ENCODE measurements around the gene GBX2. TPM values are rescaled to one million over a fixed set of nuclear protein-coding genes. Genes with fewer than 3 reads are reported as not detected.
A peak's percentile ranks its signal among the peaks of the same experiment; 100 is the strongest.

GBX2 gene
- total and polyA plus RNA-seq, 2 of the 13 experiments (the other 11 are each of a cell fraction or from before 2014, with no cell fraction given), result not detected

DNA sequence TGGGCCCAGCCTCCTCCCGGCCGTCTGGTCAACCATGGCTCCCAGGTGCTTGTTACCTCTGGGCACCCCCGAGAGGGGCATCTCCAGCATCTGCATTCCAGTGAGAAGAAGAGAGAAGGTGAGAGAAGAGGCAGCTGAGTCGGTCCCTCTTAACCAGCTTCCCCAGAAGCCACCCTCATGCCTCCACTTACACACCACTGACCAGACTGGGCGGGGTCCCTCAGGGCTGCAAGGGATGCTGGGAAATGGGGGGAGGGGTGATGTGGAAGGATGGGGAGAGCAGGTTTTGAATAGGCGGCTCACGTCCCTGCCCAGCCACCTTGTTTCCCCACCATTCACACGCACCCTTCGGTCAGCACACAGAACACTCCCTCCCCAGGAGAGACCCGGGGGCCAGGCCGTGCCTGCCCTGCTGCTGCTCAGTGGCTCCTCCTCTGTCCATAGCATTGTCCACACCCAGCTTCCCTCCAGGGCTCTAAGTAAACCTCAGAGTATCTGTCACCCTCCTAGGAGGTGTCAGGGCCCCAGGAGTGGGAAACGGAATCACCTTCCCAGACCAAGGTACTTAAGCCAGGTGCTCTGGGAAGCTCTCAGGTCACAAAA, 34.7 kb downstream of the GBX2 start (continued):
- TF ChIP-seq HIVEP1 (CRISPR knock-in tag; IDR thresholded peaks at IDR 0.05) (no peak), SRSF9 (IDR thresholded peaks at IDR 0.05; ENCODE audit: borderline replicate concordance, insufficient read depth, low read depth, low read length, poor library complexity, severe bottlenecking) (no peak), NAIF1 (CRISPR knock-in tag; IDR thresholded peaks at IDR 0.05; ENCODE audit: borderline replicate concordance) (no peak), ZNF7 (CRISPR knock-in tag; IDR thresholded peaks at IDR 0.05) (no peak)
- TF ChIP-seq, protein P1, sequence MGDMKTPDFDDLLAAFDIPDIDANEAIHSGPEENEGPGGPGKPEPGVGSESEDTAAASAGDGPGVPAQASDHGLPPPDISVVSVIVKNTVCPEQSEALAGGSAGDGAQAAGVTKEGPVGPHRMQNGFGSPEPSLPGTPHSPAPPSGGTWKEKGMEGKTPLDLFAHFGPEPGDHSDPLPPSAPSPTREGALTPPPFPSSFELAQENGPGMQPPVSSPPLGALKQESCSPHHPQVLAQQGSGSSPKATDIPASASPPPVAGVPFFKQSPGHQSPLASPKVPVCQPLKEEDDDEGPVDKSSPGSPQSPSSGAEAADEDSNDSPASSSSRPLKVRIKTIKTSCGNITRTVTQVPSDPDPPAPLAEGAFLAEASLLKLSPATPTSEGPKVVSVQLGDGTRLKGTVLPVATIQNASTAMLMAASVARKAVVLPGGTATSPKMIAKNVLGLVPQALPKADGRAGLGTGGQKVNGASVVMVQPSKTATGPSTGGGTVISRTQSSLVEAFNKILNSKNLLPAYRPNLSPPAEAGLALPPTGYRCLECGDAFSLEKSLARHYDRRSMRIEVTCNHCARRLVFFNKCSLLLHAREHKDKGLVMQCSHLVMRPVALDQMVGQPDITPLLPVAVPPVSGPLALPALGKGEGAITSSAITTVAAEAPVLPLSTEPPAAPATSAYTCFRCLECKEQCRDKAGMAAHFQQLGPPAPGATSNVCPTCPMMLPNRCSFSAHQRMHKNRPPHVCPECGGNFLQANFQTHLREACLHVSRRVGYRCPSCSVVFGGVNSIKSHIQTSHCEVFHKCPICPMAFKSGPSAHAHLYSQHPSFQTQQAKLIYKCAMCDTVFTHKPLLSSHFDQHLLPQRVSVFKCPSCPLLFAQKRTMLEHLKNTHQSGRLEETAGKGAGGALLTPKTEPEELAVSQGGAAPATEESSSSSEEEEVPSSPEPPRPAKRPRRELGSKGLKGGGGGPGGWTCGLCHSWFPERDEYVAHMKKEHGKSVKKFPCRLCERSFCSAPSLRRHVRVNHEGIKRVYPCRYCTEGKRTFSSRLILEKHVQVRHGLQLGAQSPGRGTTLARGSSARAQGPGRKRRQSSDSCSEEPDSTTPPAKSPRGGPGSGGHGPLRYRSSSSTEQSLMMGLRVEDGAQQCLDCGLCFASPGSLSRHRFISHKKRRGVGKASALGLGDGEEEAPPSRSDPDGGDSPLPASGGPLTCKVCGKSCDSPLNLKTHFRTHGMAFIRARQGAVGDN (CRISPR knock-in tag; IDR thresholded peaks at IDR 0.05), result peak; percentile 24; the same call in 1 of the 2 replicates

DNA sequence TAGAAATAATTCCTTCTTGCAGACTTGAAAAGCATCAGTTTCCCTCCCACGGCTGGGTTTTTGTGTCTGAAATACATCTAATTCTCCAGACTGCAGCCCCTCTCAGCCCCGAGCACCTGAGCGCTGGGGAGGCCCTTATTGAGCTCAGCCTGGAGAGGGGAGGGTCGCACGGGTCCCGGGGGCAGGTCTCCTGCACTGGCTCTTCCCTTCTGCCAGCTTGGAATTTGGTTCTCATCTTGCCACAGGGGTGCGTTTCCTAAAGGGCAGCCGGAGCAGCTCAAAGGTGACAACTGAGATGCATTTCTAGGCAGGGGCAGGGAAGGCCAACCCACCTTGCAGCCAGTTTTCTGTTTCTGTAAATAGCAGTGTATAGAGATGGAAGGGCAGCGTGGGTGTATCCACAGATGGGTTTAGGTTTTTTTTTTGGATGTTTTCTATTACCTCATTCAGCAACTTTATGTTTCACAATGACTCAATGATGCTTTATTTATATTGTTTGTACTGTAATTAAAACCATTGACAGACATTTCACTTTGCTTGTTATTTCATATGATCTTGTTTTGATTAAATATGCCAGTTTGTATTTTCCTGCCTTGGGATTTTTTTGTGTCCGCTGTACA, 37.0 kb downstream of the GBX2 start:
- Histone ChIP-seq H3K9me3 (ENCODE audit: low read length) (no peaks in the 10 kb centered on the region), H3K27ac (ENCODE audit: extremely low read length, insufficient read depth, low read length) (no peak overlapping the region), H3K27me3 (ENCODE audit: control insufficient read depth in 1 of 2, insufficient read depth in 2 of 2, low read length in 2 of 2) (no peaks in the 10 kb centered on the region), H2AFZ (ENCODE audit: low read length) (no peak overlapping the region), H3K36me3 (replicated peaks in 1 of 2; ENCODE audit: control insufficient read depth in 1 of 2, insufficient read depth in 2 of 2, low read length in 2 of 2) (peaks cover 0 to 7% of the 10 kb centered on the region in 2 experiments; a peak in 2 of 5 replicates), H4K20me1 (ENCODE audit: insufficient read depth, low read length) (no peaks in the 10 kb centered on the region; the same call in 1 of the 2 replicates), H3K9ac (ENCODE audit: insufficient read depth, low read depth, low read length) (no peak overlapping the region), H3K79me2 (ENCODE audit: insufficient read depth, low read length) (no peaks in the 10 kb centered on the region), H3K4me3 (replicated peaks in 1 of 3; ENCODE audit: insufficient read depth in 1 of 3, low read depth in 2 of 3, low read length in 3 of 3) (no peak overlapping the region), H3K4me1 (ENCODE audit: insufficient read depth, low read length) (no peaks in the 10 kb centered on the region), H3K4me2 (ENCODE audit: low read depth, low read length) (no peak overlapping the region)
- WGBS (ENCODE audit: low lambda C conversion rate), result 87% methylated on average over 6 of the region's 10 CpGs
- in situ Hi-C loops (cut with HindIII; ENCODE audit: extremely low pct_ligation_motif_present, low pct_unique_long_range_greater_than_20kb), result no loop called here
- no TSS peak for BruUV-seq (replicated peaks)
- no peak for ATAC-seq
- FAIRE-seq, result no peak
- no peak for DNase-seq (ENCODE audit: low spot score)
- CTCF ChIA-PET (ENCODE audit: low intra/inter-chr PET ratio, low total read pairs), result no interaction called here
- intact Hi-C loops (cut with micrococcal nuclease; ENCODE audit: unreplicated experiment), result no loop called here
- POLR2A ChIA-PET, result no interaction called here
- TF ChIP-seq, protein P2, sequence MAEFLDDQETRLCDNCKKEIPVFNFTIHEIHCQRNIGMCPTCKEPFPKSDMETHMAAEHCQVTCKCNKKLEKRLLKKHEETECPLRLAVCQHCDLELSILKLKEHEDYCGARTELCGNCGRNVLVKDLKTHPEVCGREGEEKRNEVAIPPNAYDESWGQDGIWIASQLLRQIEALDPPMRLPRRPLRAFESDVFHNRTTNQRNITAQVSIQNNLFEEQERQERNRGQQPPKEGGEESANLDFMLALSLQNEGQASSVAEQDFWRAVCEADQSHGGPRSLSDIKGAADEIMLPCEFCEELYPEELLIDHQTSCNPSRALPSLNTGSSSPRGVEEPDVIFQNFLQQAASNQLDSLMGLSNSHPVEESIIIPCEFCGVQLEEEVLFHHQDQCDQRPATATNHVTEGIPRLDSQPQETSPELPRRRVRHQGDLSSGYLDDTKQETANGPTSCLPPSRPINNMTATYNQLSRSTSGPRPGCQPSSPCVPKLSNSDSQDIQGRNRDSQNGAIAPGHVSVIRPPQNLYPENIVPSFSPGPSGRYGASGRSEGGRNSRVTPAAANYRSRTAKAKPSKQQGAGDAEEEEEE (CRISPR knock-in tag; IDR thresholded peaks at IDR 0.05; ENCODE audit: borderline replicate concordance), result no peak
- TF ChIP-seq MYNN (CRISPR knock-in tag; IDR thresholded peaks at IDR 0.05; ENCODE audit: low read depth), result no peak
- no peak for TF ChIP-seq MBNL3 (CRISPR knock-in tag; conservative IDR thresholded peaks at IDR 0.05)
- no peak for TF ChIP-seq ZNF790 (CRISPR knock-in tag; IDR thresholded peaks at IDR 0.05; ENCODE audit: borderline replicate concordance)
- TF ChIP-seq ZMYM2 (CRISPR knock-in tag; IDR thresholded peaks at IDR 0.05), result no peak
- TF ChIP-seq ZNF773 (CRISPR knock-in tag; IDR thresholded peaks at IDR 0.05; ENCODE audit: borderline replicate concordance), result no peak
- TF ChIP-seq, protein P3, sequence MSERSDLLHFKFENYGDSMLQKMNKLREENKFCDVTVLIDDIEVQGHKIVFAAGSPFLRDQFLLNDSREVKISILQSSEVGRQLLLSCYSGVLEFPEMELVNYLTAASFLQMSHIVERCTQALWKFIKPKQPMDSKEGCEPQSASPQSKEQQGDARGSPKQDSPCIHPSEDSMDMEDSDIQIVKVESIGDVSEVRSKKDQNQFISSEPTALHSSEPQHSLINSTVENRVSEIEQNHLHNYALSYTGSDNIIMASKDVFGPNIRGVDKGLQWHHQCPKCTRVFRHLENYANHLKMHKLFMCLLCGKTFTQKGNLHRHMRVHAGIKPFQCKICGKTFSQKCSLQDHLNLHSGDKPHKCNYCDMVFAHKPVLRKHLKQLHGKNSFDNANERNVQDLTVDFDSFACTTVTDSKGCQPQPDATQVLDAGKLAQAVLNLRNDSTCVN (CRISPR knock-in tag; IDR thresholded peaks at IDR 0.05; ENCODE audit: borderline replicate concordance), result no peak
